IPS-20b (cell line): ENCODE results near the gene NOS3.

ENCODE experiments used
- H3K27ac ChIP-seq: one replicate; pipeline ENCODE4 v1.5.1; 2013; ENCODE audit warnings: low read length
- H3K27me3 ChIP-seq: 2 replicates; pipeline ENCODE4 v1.6.1; 2013; ENCODE audit warnings: mild to moderate bottlenecking, low read length, inconsistent platforms; ENCODE audit not compliant: insufficient read depth
- H3K36me3 ChIP-seq: 2 replicates; pipeline ENCODE4 v1.6.1; 2013; ENCODE audit warnings: low read depth, mild to moderate bottlenecking, inconsistent platforms, low read length, moderate library complexity; ENCODE audit not compliant: insufficient read depth
- H3K4me1 ChIP-seq: 2 replicates; pipeline ENCODE4 v1.6.1; 2013; ENCODE audit warnings: mild to moderate bottlenecking, control low read depth, inconsistent platforms, low read length, moderate library complexity; ENCODE audit not compliant: insufficient read depth
- H3K4me3 ChIP-seq: 2 replicates; pipeline ENCODE4 v1.5.1; 2013; ENCODE audit warnings: mild to moderate bottlenecking, low read length, inconsistent platforms
- H3K9ac ChIP-seq: 2 replicates; pipeline ENCODE4 v1.6.1; 2013; ENCODE audit warnings: low read depth, mild to moderate bottlenecking, inconsistent platforms, low read length, moderate library complexity
- H3K9me3 ChIP-seq: 2 replicates; pipeline ENCODE4 v1.6.1; 2013; ENCODE audit warnings: mild to moderate bottlenecking, low read depth, low read length, inconsistent platforms; ENCODE audit not compliant: insufficient read depth

NOS3 gene

DNA sequence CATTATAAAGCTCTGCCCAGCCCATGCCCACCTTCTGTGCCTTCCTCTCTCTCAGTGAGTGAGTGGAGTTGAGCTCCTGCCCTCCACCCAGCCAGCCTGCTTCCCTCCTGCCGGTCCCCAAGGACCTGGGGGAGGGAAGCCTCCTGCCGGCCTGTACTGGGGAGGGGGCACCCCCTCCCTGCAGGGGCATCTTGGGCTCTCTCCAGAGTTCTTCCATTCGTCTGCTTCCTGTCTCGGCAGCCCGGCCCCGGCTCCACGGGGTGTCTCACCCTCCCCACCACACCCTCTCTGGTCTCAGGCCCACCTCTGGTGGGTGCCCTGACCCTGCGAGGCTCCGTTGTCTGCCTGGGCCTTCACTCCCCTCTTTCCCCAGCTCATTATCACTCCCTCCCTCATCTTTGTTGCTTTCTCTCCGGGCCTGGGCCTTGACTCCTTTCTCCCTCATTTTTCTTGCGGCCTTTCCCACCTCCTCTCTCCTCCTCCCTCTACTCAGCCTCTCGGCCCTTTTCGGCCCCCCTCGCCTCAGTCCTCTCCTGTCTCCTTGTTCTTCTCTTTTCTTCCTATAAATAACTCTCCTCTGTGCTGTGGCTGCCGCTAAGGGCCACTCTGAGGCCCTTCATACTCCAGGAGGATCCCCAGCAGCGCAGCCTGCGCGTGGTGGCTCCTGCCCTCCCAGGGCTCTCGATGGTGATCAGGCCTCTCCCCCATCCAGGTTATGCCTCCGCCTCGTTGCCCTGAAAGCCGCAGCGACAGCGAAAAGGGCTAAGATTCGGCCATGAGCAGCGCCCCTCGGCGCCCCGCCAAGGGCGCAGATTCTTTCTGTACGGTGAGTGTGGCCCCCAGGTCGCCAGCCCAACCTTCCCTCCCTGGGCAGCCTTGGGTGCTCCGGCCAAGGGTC is 70.6 kb downstream of the NOS3 start:
- H3K9ac ChIP-seq = peak overlapping the region; percentile 20; the same call in 1 of the 2 replicates
- no peak overlapping the region for H3K27ac ChIP-seq
- H3K36me3 ChIP-seq = peaks cover 20% of the 10 kb centered on the region
- no peaks in the 10 kb centered on the region for H3K9me3 ChIP-seq
- peak overlapping the region; percentile 94 for H3K4me3 ChIP-seq
- peaks cover 26% of the 10 kb centered on the region for H3K27me3 ChIP-seq
- H3K4me1 ChIP-seq = peaks cover 28% of the 10 kb centered on the region

DNA sequence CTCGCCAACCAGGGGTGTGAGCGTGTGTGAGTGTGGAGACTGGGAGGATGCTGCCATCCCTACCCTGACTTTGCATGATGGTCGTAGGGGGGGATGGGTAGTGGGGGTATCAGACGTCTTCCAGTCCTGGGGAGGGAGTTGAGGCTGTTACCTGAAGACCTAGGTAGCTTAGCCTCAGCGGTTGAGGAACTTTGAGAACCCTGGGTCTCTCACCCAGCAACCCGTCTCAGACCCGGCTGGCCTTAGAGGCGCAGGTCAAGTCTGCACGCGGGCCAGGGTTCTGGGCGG is 71.2 kb downstream of the NOS3 start:
- Histone ChIP-seq H3K27me3 (peaks cover 20% of the 10 kb centered on the region), H3K9me3 (no peaks in the 10 kb centered on the region), H3K4me3 (peak overlapping the region; percentile 94), H3K9ac (peak overlapping the region; percentile 20; the same call in 1 of the 2 replicates), H3K36me3 (peaks cover 26% of the 10 kb centered on the region), H3K27ac (no peak overlapping the region), H3K4me1 (peaks cover 28% of the 10 kb centered on the region)

GRCh38 chr7:151062399-151063211 is 71.8 kb downstream of the NOS3 start:
- Histone ChIP-seq H3K36me3 (peaks cover 31% of the 10 kb centered on the region), H3K27me3 (peaks cover 17% of the 10 kb centered on the region; the same call in 1 of the 2 replicates), H3K9ac (peak overlapping the region; percentile 79; the same call in 1 of the 2 replicates), H3K27ac (peak overlapping the region; percentile 72), H3K9me3 (no peaks in the 10 kb centered on the region), H3K4me3 (peak overlapping the region; percentile 73), H3K4me1 (peaks cover 32% of the 10 kb centered on the region)

DNA sequence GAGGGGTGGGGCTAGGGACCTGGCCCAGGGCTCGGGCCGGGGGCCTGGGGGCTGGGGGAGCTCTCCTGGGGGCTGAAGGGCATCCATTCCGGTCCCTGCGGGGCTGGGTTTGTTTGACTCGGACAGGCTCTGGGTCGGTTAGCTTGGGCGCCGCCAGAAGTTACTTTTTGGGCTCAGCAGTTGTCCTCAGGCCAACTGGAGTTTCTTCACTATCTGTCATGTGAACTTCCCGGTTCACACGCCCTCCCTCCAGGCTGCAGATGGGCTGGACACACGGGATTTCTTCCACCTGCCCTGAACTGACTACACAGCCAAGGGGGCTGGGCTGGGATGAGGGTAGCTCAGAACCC is 72.4 kb downstream of the NOS3 start:
- no peak overlapping the region for H3K27ac ChIP-seq
- H3K4me3 ChIP-seq = peak overlapping the region; percentile 73
- peaks cover 37% of the 10 kb centered on the region for H3K4me1 ChIP-seq
- H3K36me3 ChIP-seq = peaks cover 37% of the 10 kb centered on the region
- no peaks in the 10 kb centered on the region for H3K9me3 ChIP-seq
- peak overlapping the region; percentile 53; the same call in 1 of the 2 replicates for H3K9ac ChIP-seq
- H3K27me3 ChIP-seq = peaks cover 17% of the 10 kb centered on the region; the same call in 1 of the 2 replicates
